PC-9 (cell line): ENCODE data around the gene RIPOR3.

ENCODE experiments used
- EZH2 ChIP-seq: fragments of 200-600 bp; sonication (generic); IDR thresholded peaks from 2 replicates; pipeline ENCODE4 v1.8.0; 2017; ENCODE audit warnings: antibody characterized with exemption, low read depth
- TF ChIP-seq, protein P1 (sequence below): fragments of 200-600 bp; sonication (generic); conservative IDR thresholded peaks from 2 replicates; pipeline ENCODE4 v1.6.1; 2017; ENCODE audit warnings: mixed run types, antibody characterized with exemption, mild to moderate bottlenecking, moderate library complexity

DNA sequence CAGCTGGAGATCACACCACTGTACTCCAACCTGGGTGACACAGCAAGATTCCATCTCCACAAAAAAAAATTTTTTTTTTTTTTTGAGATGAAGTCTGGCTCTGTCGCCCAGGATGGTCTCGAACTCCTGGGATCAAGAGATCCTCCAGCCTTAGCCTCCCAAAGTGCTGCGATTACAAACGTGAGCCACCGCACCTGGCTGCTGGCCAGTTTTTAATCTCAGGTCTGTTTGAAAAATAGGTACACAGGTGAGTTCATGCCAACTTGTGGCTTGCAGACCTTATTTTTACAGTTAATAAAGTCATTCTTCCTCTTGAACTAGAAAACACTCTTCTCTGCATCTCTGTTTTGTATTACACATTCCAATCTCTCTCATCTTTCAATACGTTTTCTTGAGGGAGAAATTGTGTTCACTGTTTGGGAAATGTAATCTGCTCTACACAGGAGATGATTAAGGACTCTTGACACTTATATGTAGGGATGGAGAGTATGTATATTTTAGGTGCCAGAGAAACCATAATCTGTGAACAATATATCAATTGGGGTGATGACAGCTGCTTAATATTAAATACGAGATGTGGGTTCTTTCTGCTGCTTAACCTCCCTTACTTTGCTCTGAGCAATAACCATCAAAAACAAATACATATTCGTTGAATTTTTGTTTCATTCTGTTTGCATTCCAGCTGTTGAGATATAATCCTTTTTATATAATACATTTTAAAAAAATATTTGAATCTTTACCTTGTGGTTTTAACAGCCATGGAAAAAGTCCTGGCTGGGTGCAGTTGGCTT lies 17.7 kb upstream of the RIPOR3 start:
- TF ChIP-seq, protein P1, sequence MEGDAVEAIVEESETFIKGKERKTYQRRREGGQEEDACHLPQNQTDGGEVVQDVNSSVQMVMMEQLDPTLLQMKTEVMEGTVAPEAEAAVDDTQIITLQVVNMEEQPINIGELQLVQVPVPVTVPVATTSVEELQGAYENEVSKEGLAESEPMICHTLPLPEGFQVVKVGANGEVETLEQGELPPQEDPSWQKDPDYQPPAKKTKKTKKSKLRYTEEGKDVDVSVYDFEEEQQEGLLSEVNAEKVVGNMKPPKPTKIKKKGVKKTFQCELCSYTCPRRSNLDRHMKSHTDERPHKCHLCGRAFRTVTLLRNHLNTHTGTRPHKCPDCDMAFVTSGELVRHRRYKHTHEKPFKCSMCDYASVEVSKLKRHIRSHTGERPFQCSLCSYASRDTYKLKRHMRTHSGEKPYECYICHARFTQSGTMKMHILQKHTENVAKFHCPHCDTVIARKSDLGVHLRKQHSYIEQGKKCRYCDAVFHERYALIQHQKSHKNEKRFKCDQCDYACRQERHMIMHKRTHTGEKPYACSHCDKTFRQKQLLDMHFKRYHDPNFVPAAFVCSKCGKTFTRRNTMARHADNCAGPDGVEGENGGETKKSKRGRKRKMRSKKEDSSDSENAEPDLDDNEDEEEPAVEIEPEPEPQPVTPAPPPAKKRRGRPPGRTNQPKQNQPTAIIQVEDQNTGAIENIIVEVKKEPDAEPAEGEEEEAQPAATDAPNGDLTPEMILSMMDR = no peak
- no peak for TF ChIP-seq EZH2
